IMR-90 (cell line): ENCODE measurements around the gene INPP5F. TPM values are rescaled to one million over a fixed set of nuclear protein-coding genes. Genes with fewer than 3 reads are reported as not detected.

Source experiments
- ATAC-seq: fragments of 200-7000 bp; cut with Tn5 transposase; 2 replicates; pipeline ENCODE4 v1.9.1; 2020; ENCODE audit warnings: low read depth, mild to moderate bottlenecking, moderate library complexity
- BruUV-seq: library from RNA; stranded (reverse); fragments of 400-500 nt; replicated peaks from 2 replicates; lab custom pipeline; 2021; lab: Mats Ljungman, UMichigan
- CTCF ChIA-PET: fragments of 300-600 bp; formaldehyde crosslinking; extraction: SDS; loops from one replicate; lab custom pipeline; 2021; ENCODE audit warnings: antibody characterized with exemption; lab: Yijun Ruan, JAX
- POLR2A ChIA-PET: fragments of 300-600 bp; sonication (Branson Sonifier 250); formaldehyde crosslinking; loops from one replicate; lab custom pipeline; 2022; ENCODE audit warnings: antibody characterized with exemption; ENCODE audit not compliant: unreplicated experiment; lab: Charles Lee
- DNase-seq: peaks from one replicate; pipeline ENCODE4 v3.0.0; 2013
- H2AFZ ChIP-seq: replicated peaks from 2 replicates; pipeline ENCODE3; 2013; ENCODE audit warnings: low read length, mild to moderate bottlenecking; ENCODE audit not compliant: poor library complexity
- H2AK5ac ChIP-seq: 2 replicates; pipeline ENCODE4 v1.6.1; 2013; ENCODE audit warnings: low read depth, low read length, inconsistent platforms
- H2AK9ac ChIP-seq: replicated peaks from 2 replicates; pipeline ENCODE3; 2013; ENCODE audit warnings: mild to moderate bottlenecking, low read depth, low read length, moderate library complexity; ENCODE audit not compliant: poor library complexity
- H2BK120ac ChIP-seq: 2 replicates; pipeline ENCODE4 v1.6.1; 2013; ENCODE audit warnings: low read depth, low read length, inconsistent platforms
- H2BK15ac ChIP-seq: 3 replicates; pipeline ENCODE4 v1.6.1; 2013; ENCODE audit warnings: low read depth, low read length, inconsistent platforms
- H2BK20ac ChIP-seq: 2 replicates; pipeline ENCODE4 v1.6.1; 2013; ENCODE audit warnings: low read depth, mild to moderate bottlenecking, inconsistent platforms, low read length, moderate library complexity
- H2BK5ac ChIP-seq: 2 replicates; pipeline ENCODE4 v1.6.1; 2013; ENCODE audit warnings: mild to moderate bottlenecking, low read depth, low read length, inconsistent platforms; ENCODE audit not compliant: poor library complexity, severe bottlenecking
- H3K14ac ChIP-seq: replicated peaks from 2 replicates; pipeline ENCODE4 v1.6.1; 2013; ENCODE audit warnings: low read depth, low read length, inconsistent platforms
- H3K18ac ChIP-seq: 2 replicates; pipeline ENCODE4 v1.6.1; 2013; ENCODE audit warnings: low read depth, low read length, control low read depth
- H3K23ac ChIP-seq: 2 replicates; pipeline ENCODE4 v1.6.1; 2013; ENCODE audit warnings: low read depth, low read length, inconsistent platforms
- H3K27ac ChIP-seq: 2 replicates; pipeline ENCODE4 v1.5.1; 2013; ENCODE audit warnings: mild to moderate bottlenecking, control low read depth, low read length; ENCODE audit not compliant: insufficient read depth
- H3K27me3 ChIP-seq: 2 replicates; pipeline ENCODE4 v1.6.1; 2013; ENCODE audit warnings: low read length; ENCODE audit not compliant: control insufficient read depth, insufficient read depth
- H3K36me3 ChIP-seq: 2 replicates; pipeline ENCODE4 v1.6.1; 2013; ENCODE audit warnings: low read length, mixed read lengths; ENCODE audit not compliant: control insufficient read depth, insufficient read depth
- H3K4ac ChIP-seq: 2 replicates; pipeline ENCODE4 v1.6.1; 2013; ENCODE audit warnings: low read depth, low read length, inconsistent platforms
- H3K4me1 ChIP-seq: 2 replicates; pipeline ENCODE4 v1.6.1; 2013; ENCODE audit warnings: low read length, mixed read lengths; ENCODE audit not compliant: control insufficient read depth, insufficient read depth
- H3K4me2 ChIP-seq: 2 replicates; pipeline ENCODE4 v1.6.1; 2013; ENCODE audit warnings: low read depth, mild to moderate bottlenecking, control low read depth, low read length, moderate library complexity
- H3K4me3 ChIP-seq: 2 replicates; pipeline ENCODE4 v1.5.1; 2013; ENCODE audit warnings: low read depth, mild to moderate bottlenecking, control low read depth, low read length, moderate library complexity; ENCODE audit not compliant: insufficient read depth
- H3K56ac ChIP-seq: 2 replicates; pipeline ENCODE4 v1.6.1; 2013; ENCODE audit warnings: low read length, inconsistent platforms; ENCODE audit not compliant: insufficient read depth; ENCODE audit errors: extremely low read depth
- H3K79me1 ChIP-seq, 2 experiments: 2 replicates each; pipeline ENCODE4 v1.6.1; 2013; ENCODE audit warnings: low read length in 2 of 2, inconsistent platforms in 1 of 2, low read depth in 1 of 2
- H3K9ac ChIP-seq: 2 replicates; pipeline ENCODE4 v1.6.1; 2013; ENCODE audit warnings: low read depth, low read length, control low read depth
- H3K9me1 ChIP-seq: 2 replicates; pipeline ENCODE4 v1.6.1; 2013; ENCODE audit warnings: low read length, inconsistent platforms; ENCODE audit not compliant: insufficient read depth
- H3K9me3 ChIP-seq: 2 replicates; pipeline ENCODE4 v1.6.1; 2013; ENCODE audit warnings: low read length; ENCODE audit not compliant: control insufficient read depth, insufficient read depth
- H4K20me1 ChIP-seq: 2 replicates; pipeline ENCODE4 v1.6.1; 2013; ENCODE audit warnings: low read length, inconsistent platforms; ENCODE audit not compliant: insufficient read depth
- H4K5ac ChIP-seq: 2 replicates; pipeline ENCODE4 v1.6.1; 2013; ENCODE audit warnings: mild to moderate bottlenecking, low read depth, low read length, control low read depth
- H4K8ac ChIP-seq, 2 experiments: 2 replicates each; pipeline ENCODE4 v1.6.1; 2013; ENCODE audit warnings: low read depth in 2 of 2, low read length in 2 of 2, control low read depth in 1 of 2, inconsistent platforms in 1 of 2
- H4K91ac ChIP-seq: 2 replicates; pipeline ENCODE4 v1.6.1; 2013; ENCODE audit warnings: low read depth, low read length, inconsistent platforms; ENCODE audit not compliant: insufficient read depth
- BHLHE40 ChIP-seq: fragments of 150-350 bp; IDR thresholded peaks from 2 replicates; pipeline ENCODE4 v1.6.1; 2016; ENCODE audit warnings: mild to moderate bottlenecking, low read depth, low read length
- CEBPB ChIP-seq: IDR thresholded peaks from 2 replicates; pipeline ENCODE4 v1.6.1; 2012; ENCODE audit warnings: low read depth, low read length, improper control_type of control experiment
- CHD1 ChIP-seq: IDR thresholded peaks from 2 replicates; pipeline ENCODE4 v1.6.1; 2012; ENCODE audit warnings: low read depth, low read length, improper control_type of control experiment
- CTCF ChIP-seq: conservative IDR thresholded peaks from 2 replicates; pipeline ENCODE4 v1.5.1; 2012; ENCODE audit warnings: mild to moderate bottlenecking, low read depth, low read length, improper control_type of control experiment
- ELK1 ChIP-seq: fragments of 150-350 bp; IDR thresholded peaks from 2 replicates; pipeline ENCODE4 v1.6.1; 2016; ENCODE audit warnings: low read depth, mild to moderate bottlenecking, low read length, moderate library complexity, borderline replicate concordance
- FOS ChIP-seq: fragments of 150-350 bp; IDR thresholded peaks from 2 replicates; pipeline ENCODE4 v1.6.1; 2016; ENCODE audit warnings: low read depth, low read length
- MAFK ChIP-seq: IDR thresholded peaks from 2 replicates; pipeline ENCODE4 v1.6.1; 2012; ENCODE audit warnings: low read depth, low read length, improper control_type of control experiment
- MAZ ChIP-seq: IDR thresholded peaks from 2 replicates; pipeline ENCODE4 v1.6.1; 2012; ENCODE audit warnings: low read depth, mild to moderate bottlenecking, low read length, improper control_type of control experiment, moderate library complexity, borderline replicate concordance
- MXI1 ChIP-seq: IDR thresholded peaks from 2 replicates; pipeline ENCODE4 v1.6.1; 2012; ENCODE audit warnings: low read depth, mild to moderate bottlenecking, low read length, moderate library complexity, borderline replicate concordance
- NFE2L2 ChIP-seq: fragments of 150-350 bp; IDR thresholded peaks from 2 replicates; pipeline ENCODE4 v1.6.1; 2016; ENCODE audit warnings: low read depth, mild to moderate bottlenecking, low read length
- POLR2A ChIP-seq: IDR thresholded peaks from 2 replicates; pipeline ENCODE4 v1.6.1; 2012; ENCODE audit warnings: mild to moderate bottlenecking, low read depth, low read length
- RAD21 ChIP-seq: IDR thresholded peaks from 2 replicates; pipeline ENCODE4 v1.6.1; 2012; ENCODE audit warnings: low read length, improper control_type of control experiment
- RCOR1 ChIP-seq: IDR thresholded peaks from 2 replicates; pipeline ENCODE4 v1.6.1; 2012; ENCODE audit warnings: mild to moderate bottlenecking, low read length, improper control_type of control experiment; ENCODE audit not compliant: insufficient replicate concordance
- RFX5 ChIP-seq: IDR thresholded peaks from 2 replicates; pipeline ENCODE4 v1.8.0; 2012; ENCODE audit warnings: low read depth, mild to moderate bottlenecking, low read length, moderate library complexity
- SMC3 ChIP-seq: fragments of 150-350 bp; IDR thresholded peaks from 2 replicates; pipeline ENCODE4 v1.6.1; 2016; ENCODE audit warnings: low read depth, mild to moderate bottlenecking, antibody characterized with exemption, low read length, moderate library complexity
- USF2 ChIP-seq: fragments of 150-350 bp; IDR thresholded peaks from 2 replicates; pipeline ENCODE4 v1.6.1; 2017; ENCODE audit warnings: mild to moderate bottlenecking, antibody characterized with exemption, low read length, low read depth
- WGBS, 2 experiments: methylation state at CpG; one replicate each; pipeline versions ENCODE4 v1.1.5 to v1.1.7; 2013; ENCODE audit warnings: missing lambda C conversion rate in 2 of 2; ENCODE audit not compliant: insufficient read length in 1 of 2; ENCODE audit errors: extremely low coverage in 2 of 2; 5-methylcytosine and 5-hydroxymethylcytosine counted together
- dilution Hi-C: fragments of 300-500 bp; cut with HindIII; formaldehyde crosslinking; loops from one replicate; pipeline ENCODE4 v1.14.3; 2018; ENCODE audit warnings: low sequenced_read_pairs; ENCODE audit not compliant: unreplicated experiment
- in situ Hi-C: fragments of 300-500 bp; cut with MboI; formaldehyde crosslinking; loops from 3 replicates; pipeline ENCODE4 v1.14.3; 2019; ENCODE audit warnings: low sequenced_read_pairs, inconsistent platforms, mixed read lengths
- intact Hi-C: fragments of 100-400 bp; cut with micrococcal nuclease; formaldehyde crosslinking; loops from 2 replicates; pipeline ENCODE4 v1.10.0; 2022
- polyA plus RNA-seq, 3 experiments: library from polyadenylated mRNA; depleted of rRNA; stranded (reverse); fragments of >200 nt; gene quantifications; 2 replicates each; pipeline ENCODE4 v1.2.3, GENCODE V29; 2012; ENCODE audit warnings: low replicate concordance in 1 of 3
- total RNA-seq: library from RNA; depleted of rRNA; stranded (reverse); fragments of >200 nt; gene quantifications from 2 replicates; pipeline ENCODE4 v1.2.3, GENCODE V29; 2012

Gene INPP5F
- total and polyA plus RNA-seq, 2 of the 4 experiments (the other 2 are of a cell fraction): 19.0 to 29.6 TPM

GRCh38 chr10:119867317-119867716, 141.5 kb downstream of the INPP5F start:
- dilution Hi-C loops (no loop called here), in situ Hi-C loops (loop anchor here (25.0 kb wide), 1 partner anchor 680 kb away; the partner anchor contains the start of gene PRDX3), intact Hi-C loops (no loop called here)
- Histone ChIP-seq H4K5ac (0 out of 2 replicates have a peak overlapping the region, but pooled peaks have one; percentile 29), H3K79me1 (peaks cover 0 to 28% of the 10 kb centered on the region in 2 experiments; a peak in 2 of 4 replicates), H2AFZ (no peak overlapping the region), H3K9me1 (peaks cover 6% of the 10 kb centered on the region; the same call in 1 of the 2 replicates), H3K9me3 (0 out of 2 replicates have a peak, but pooled peaks cover 2% of the 10 kb centered on the region), H2AK5ac (no peak overlapping the region), H3K18ac (no peak overlapping the region), H3K4ac (no peak overlapping the region), H2BK5ac (no peak overlapping the region), H3K23ac (no peak overlapping the region), H4K20me1 (peaks cover 72% of the 10 kb centered on the region), H3K36me3 (no peaks in the 10 kb centered on the region), H3K14ac (no peak overlapping the region), H3K4me2 (no peak overlapping the region), H4K8ac (no peak overlapping the region), H2AK9ac (no peak overlapping the region), H3K4me1 (peaks cover 2% of the 10 kb centered on the region; the same call in 1 of the 2 replicates), H2BK20ac (no peak overlapping the region), H3K4me3 (no peak overlapping the region), H3K9ac (no peak overlapping the region), H3K56ac (no peak overlapping the region), H2BK15ac (no peak overlapping the region), H3K27me3 (no peaks in the 10 kb centered on the region), H4K91ac (no peak overlapping the region), H2BK120ac (no peak overlapping the region), H3K27ac (no peak overlapping the region)
- ATAC-seq (no peak), DNase-seq (no peak)
- BruUV-seq: no TSS peak
- WGBS, 2 experiments: 89% methylated on average over 2 of the region's 7 CpGs; no CpG with 5 or more reads in 1 of the 2 experiments
- TF ChIP-seq NFE2L2: no peak
- no peak for TF ChIP-seq FOS
- no peak for TF ChIP-seq CEBPB
- no peak for TF ChIP-seq MXI1
- TF ChIP-seq MAFK: no peak
- TF ChIP-seq SMC3: no peak
- no peak for TF ChIP-seq POLR2A
- no peak for TF ChIP-seq USF2
- no peak for TF ChIP-seq CHD1
- TF ChIP-seq BHLHE40: no peak
- no peak for TF ChIP-seq CTCF
- no peak for TF ChIP-seq RFX5
- TF ChIP-seq RAD21: no peak
- no peak for TF ChIP-seq RCOR1
- TF ChIP-seq ELK1: no peak
- TF ChIP-seq MAZ: no peak
- ChIA-PET CTCF (interaction anchor here (1.0 kb wide), 1 partner anchor 259 kb away, joined by 3 read pairs; no protein-coding TSS in a partner anchor), POLR2A (no interaction called here)
